ENCODE results near the gene TMEM179B. TPM values are rescaled to one million over a fixed set of nuclear protein-coding genes. Genes with fewer than 3 reads are reported as not detected.
"Not testable (repeated sequence)": the region's sequence is repeated elsewhere in the genome, so short reads cannot be mapped to it uniquely, and the experiment has no call there.

Gene TMEM179B, protein sequence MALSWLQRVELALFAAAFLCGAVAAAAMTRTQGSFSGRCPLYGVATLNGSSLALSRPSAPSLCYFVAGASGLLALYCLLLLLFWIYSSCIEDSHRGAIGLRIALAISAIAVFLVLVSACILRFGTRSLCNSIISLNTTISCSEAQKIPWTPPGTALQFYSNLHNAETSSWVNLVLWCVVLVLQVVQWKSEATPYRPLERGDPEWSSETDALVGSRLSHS
- total RNA-seq, result 26.2 TPM
- polyA plus RNA-seq, result 64.1 TPM

DNA sequence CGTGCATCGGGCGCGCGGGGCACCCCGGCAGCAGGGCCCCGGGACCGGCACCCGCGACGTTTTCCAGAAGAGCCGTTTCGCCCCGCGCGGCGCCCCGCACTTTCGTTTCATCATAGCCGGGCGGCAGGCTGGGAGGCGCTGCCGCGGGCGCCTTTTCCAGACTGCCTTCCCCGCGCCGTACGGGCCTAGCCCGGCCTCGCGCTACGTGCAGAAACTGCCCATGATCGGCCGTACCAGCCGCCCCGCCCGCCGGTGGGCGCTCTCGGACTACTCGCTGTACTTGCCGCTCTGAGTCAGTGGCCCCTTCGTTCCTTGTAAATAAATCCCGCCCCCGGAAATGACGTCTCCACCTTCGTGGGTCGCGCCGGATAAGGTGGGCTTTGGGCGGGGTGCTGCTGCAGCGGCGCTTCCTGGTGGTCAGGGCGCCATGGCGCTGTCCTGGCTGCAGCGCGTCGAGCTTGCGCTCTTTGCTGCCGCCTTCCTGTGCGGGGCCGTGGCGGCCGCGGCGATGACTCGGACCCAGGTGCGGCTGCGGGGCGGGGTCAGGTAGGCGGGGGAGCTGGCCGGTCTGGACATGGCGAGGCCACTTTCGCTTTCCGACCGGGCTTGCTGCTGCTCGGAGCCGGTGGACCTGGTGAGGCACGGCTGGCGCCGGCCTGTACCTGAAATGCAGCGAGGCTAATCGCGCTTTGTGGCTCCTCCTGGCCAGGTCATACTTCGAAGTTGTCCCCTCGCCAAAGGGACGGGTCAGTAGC, at the start of gene TMEM179B:
TSS of gene TMEM179B (plus strand) at position 398 of the 755 bp plus-strand sequence. CDS start at position 428, 30 bp downstream.
- WGBS, result under 1% methylated on average over 88 of the region's 88 CpGs
- Histone ChIP-seq H3K36me3 (ENCODE audit: insufficient read depth) (peaks cover 4% of the 10 kb centered on the region), H3K27ac (ENCODE audit: low read depth) (peak within 1 kb of the TSS; percentile 97), H3K4me1 (ENCODE audit: insufficient read depth) (no peaks in the 10 kb centered on the region), H3K4me3 (ENCODE audit: low read depth, low read length) (peak within 1 kb of the TSS; percentile 93)
- peak; percentile 98 for DNase-seq (ENCODE audit: extremely low spot score)

DNA sequence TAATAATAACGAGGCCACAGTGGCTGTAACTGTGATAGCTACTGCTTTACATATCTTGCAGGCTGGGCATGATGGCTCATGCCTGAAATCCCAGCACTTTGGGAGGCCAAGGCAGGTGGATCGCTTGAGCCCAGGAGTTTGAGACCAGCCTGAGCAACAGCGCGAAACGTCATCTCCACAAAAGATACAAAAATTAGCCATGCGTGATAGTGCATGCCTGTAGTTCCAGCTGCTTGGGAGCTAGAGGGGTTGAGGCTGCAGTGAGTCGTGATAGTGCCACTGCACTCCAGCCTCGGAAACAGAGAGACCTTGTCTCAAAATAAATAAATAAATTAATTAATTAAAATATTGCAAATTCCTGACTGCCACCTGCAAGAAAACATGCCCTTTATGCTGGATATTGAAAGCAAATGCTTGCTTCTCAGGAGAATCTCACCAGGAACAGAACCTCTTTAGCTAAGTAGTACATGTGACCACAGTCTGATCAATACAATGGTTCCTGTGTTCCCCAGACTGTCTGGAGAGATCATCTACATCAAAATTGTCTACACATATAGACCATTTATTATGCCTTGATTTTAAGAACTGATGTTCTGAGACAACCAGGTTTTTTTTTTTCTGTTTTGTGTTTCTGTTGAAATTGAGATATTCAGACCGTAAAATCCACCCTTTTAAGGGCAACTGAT, 39.6 kb upstream of the TMEM179B start:
- H3K4me1 ChIP-seq (ENCODE audit: insufficient read depth), result no peaks in the 10 kb centered on the region
- no peak for DNase-seq (ENCODE audit: extremely low spot score)
- 81% methylated on average over 9 of the region's 9 CpGs for WGBS
- no peaks in the 10 kb centered on the region for H3K36me3 ChIP-seq (ENCODE audit: insufficient read depth)
- no peak overlapping the region for H3K27ac ChIP-seq (ENCODE audit: low read depth)
- H3K4me3 ChIP-seq (ENCODE audit: low read depth, low read length), result no peak overlapping the region

GRCh38 chr11:62749931-62750330, 37.3 kb upstream of the TMEM179B start:
- WGBS, result 92% methylated on average over 5 of the region's 5 CpGs
- DNase-seq (ENCODE audit: extremely low spot score), result not testable (repeated sequence)

GRCh38 chr11:62752177-62752785, 34.9 kb upstream of the TMEM179B start:
- no peak overlapping the region for H3K4me3 ChIP-seq (ENCODE audit: low read depth, low read length)
- H3K36me3 ChIP-seq (ENCODE audit: insufficient read depth), result no peaks in the 10 kb centered on the region
- no peak overlapping the region for H3K27ac ChIP-seq (ENCODE audit: low read depth)
- WGBS, result 95% methylated on average over 14 of the region's 14 CpGs
- DNase-seq (ENCODE audit: extremely low spot score), result no peak
- no peaks in the 10 kb centered on the region for H3K4me1 ChIP-seq (ENCODE audit: insufficient read depth)

More at GRCh38 chr11:62749931-62750330, 37.3 kb upstream of the TMEM179B start:
- not testable (repeated sequence) for H3K4me1 ChIP-seq (ENCODE audit: insufficient read depth); H3K4me3 ChIP-seq (ENCODE audit: low read depth, low read length); H3K27ac ChIP-seq (ENCODE audit: low read depth); H3K36me3 ChIP-seq (ENCODE audit: insufficient read depth)

GRCh38 chr11:62752994-62753735, 34.0 kb upstream of the TMEM179B start:
- no peaks in the 10 kb centered on the region for H3K4me1 ChIP-seq (ENCODE audit: insufficient read depth)
- H3K4me3 ChIP-seq (ENCODE audit: low read depth, low read length), result peak overlapping the region; percentile 53
- no peak overlapping the region for H3K27ac ChIP-seq (ENCODE audit: low read depth)
- H3K36me3 ChIP-seq (ENCODE audit: insufficient read depth), result no peaks in the 10 kb centered on the region
- DNase-seq (ENCODE audit: extremely low spot score), result no peak
- WGBS, result 86% methylated on average over 15 of the region's 15 CpGs

- Histone ChIP-seq H3K4me3 (ENCODE audit: low read depth, low read length) (peak within 1 kb of the TSS; percentile 53), H3K4me1 (ENCODE audit: insufficient read depth) (no peaks in the 10 kb centered on the region), H3K27ac (ENCODE audit: low read depth) (peak within 1 kb of the TSS; percentile 80), H3K36me3 (ENCODE audit: insufficient read depth) (no peaks in the 10 kb centered on the region)
- WGBS, result under 1% methylated on average over 47 of the region's 47 CpGs
- peak; percentile 98 for DNase-seq (ENCODE audit: extremely low spot score)
These were observed 33.2 kb upstream of the TMEM179B start, which contains the start of gene ZBTB3 for GRCh38 chr11:62753736-62754603. TSS of gene ZBTB3 (minus strand) at chr11:62754160. CDS start at chr11:62753664, 496 bp downstream.

DNA sequence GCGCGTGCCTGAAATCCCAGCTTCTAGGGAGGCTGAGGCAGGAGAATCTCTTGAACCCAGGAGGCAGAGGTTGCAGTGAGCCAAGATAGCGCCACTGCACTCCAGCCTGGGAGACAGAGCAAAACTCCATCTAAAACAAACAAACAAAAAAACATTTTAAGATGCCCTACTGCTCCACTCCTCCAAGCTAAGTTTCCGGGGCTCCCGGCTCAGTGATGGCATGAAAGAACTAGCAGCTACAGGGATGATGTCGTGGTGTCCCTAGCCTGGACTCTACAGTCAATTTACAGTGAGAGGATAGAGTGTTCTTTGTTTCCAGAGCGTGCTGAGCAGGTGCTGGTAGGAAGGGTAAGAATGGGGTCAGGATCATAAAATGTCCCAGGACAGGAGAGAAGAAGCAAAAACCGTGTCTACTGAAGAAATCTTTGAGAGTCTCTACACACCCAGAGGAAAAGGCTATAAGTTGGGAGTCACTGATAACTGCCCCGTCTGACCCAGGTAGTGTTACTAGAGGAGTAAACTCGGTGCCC, 32.1 kb upstream of the TMEM179B start:
- H3K27ac ChIP-seq (ENCODE audit: low read depth), result no peak overlapping the region
- WGBS, result 79% methylated on average over 10 of the region's 10 CpGs
- H3K36me3 ChIP-seq (ENCODE audit: insufficient read depth), result no peaks in the 10 kb centered on the region
- H3K4me1 ChIP-seq (ENCODE audit: insufficient read depth), result no peaks in the 10 kb centered on the region
- no peak for DNase-seq (ENCODE audit: extremely low spot score)
- H3K4me3 ChIP-seq (ENCODE audit: low read depth, low read length), result no peak overlapping the region

DNA sequence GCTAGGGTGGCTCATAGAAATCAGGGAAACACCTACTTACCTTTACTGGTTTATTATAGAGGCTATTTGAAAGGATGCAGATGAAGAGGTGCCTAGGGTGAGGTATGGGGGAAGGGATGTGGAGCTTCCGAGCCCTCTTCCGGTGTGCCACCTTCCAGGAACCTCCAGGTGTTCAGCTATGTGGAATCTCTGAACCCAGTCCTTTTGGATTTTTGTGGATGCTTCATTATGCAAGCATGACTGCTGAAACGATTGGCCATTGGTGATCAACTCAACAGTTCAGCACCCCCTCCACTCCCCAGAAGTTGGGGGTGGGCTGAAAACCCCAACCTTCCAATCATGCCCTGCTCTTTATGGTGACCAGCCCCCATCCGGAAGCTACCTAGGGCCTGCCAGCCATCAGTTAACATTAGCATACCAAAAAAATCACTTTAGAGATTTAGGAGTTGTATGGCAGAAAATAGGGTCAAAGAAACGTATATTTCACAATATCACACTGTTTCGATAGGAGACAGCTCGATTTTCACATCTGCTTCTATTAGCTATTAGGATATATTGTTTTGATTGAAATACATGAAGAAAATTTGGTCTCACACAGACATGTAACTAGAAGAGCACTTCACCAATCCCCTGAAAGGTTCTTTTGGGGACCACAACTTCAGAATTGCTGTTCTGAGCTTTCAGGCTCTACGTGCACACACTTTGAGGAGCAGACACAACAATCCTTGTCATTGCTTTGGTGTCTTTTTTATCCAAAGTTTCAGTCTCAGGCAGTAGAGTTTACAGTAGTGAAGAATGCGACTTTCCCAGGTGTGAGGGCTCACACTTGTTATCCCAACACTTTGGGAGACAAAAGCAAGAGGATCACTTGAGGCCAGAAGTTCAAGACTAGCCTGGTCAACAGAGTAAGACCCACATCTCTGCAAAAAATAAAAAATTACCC, 29.1 kb upstream of the TMEM179B start:
- no peak overlapping the region for H3K4me3 ChIP-seq (ENCODE audit: low read depth, low read length)

GRCh38 chr11:62760867-62761227, 26.4 kb upstream of the TMEM179B start:
- WGBS, result 38% methylated on average over 9 of the region's 9 CpGs
- not testable (repeated sequence) for DNase-seq (ENCODE audit: extremely low spot score); H3K4me3 ChIP-seq (ENCODE audit: low read depth, low read length); H3K4me1 ChIP-seq (ENCODE audit: insufficient read depth); H3K27ac ChIP-seq (ENCODE audit: low read depth); H3K36me3 ChIP-seq (ENCODE audit: insufficient read depth)

More for the DNA sequence above, 29.1 kb upstream of the TMEM179B start:
- no peaks in the 10 kb centered on the region for H3K36me3 ChIP-seq (ENCODE audit: insufficient read depth)
- no peak for DNase-seq (ENCODE audit: extremely low spot score)
- 41% methylated on average over 9 of the region's 9 CpGs for WGBS
- H3K27ac ChIP-seq (ENCODE audit: low read depth), result no peak overlapping the region
- no peaks in the 10 kb centered on the region for H3K4me1 ChIP-seq (ENCODE audit: insufficient read depth)

GRCh38 chr11:62770778-62771143, 16.4 kb upstream of the TMEM179B start:
- under 1% methylated on average over 18 of the region's 18 CpGs for WGBS
- Histone ChIP-seq H3K4me1 (ENCODE audit: insufficient read depth) (no peaks in the 10 kb centered on the region), H3K36me3 (ENCODE audit: insufficient read depth) (peaks cover 4% of the 10 kb centered on the region), H3K27ac (ENCODE audit: low read depth) (peak overlapping the region; percentile 59), H3K4me3 (ENCODE audit: low read depth, low read length) (peak overlapping the region; percentile 58)
- DNase-seq (ENCODE audit: extremely low spot score), result no peak
